HUES6 (cell line): ENCODE measurements around the gene GLB1L3.

ENCODE experiments used
- H3K27ac ChIP-seq: 2 replicates; pipeline ENCODE4 v1.7.0; 2013; ENCODE audit warnings: low read depth, mild to moderate bottlenecking, low read length, inconsistent platforms
- H3K27me3 ChIP-seq: 2 replicates; pipeline ENCODE4 v1.6.1; 2013; ENCODE audit warnings: low read length; ENCODE audit not compliant: control insufficient read depth, insufficient read depth
- H3K36me3 ChIP-seq: 2 replicates; pipeline ENCODE4 v1.6.1; 2013; ENCODE audit warnings: low read length; ENCODE audit not compliant: control insufficient read depth, insufficient read depth
- H3K4me1 ChIP-seq: 2 replicates; pipeline ENCODE4 v1.6.1; 2013; ENCODE audit warnings: low read length; ENCODE audit not compliant: control insufficient read depth, insufficient read depth
- H3K4me3 ChIP-seq: 2 replicates; pipeline ENCODE4 v1.5.1; 2013; ENCODE audit warnings: low read depth, low read length
- H3K9ac ChIP-seq: one replicate; pipeline ENCODE4 v1.6.1; 2013; ENCODE audit warnings: mild to moderate bottlenecking, low read length
- H3K9me3 ChIP-seq: 2 replicates; pipeline ENCODE4 v1.6.1; 2013; ENCODE audit warnings: low read depth, low read length; ENCODE audit not compliant: control insufficient read depth, insufficient read depth

Gene GLB1L3

GRCh38 chr11:134237557-134237922 lies 38.6 kb upstream of the GLB1L3 start:
- no peaks in the 10 kb centered on the region for H3K27me3 ChIP-seq
- no peak overlapping the region for H3K9ac ChIP-seq
- H3K4me3 ChIP-seq: no peak overlapping the region
- H3K4me1 ChIP-seq: no peaks in the 10 kb centered on the region
- H3K9me3 ChIP-seq: no peaks in the 10 kb centered on the region
- peaks cover 18% of the 10 kb centered on the region for H3K36me3 ChIP-seq
- no peak overlapping the region for H3K27ac ChIP-seq

DNA sequence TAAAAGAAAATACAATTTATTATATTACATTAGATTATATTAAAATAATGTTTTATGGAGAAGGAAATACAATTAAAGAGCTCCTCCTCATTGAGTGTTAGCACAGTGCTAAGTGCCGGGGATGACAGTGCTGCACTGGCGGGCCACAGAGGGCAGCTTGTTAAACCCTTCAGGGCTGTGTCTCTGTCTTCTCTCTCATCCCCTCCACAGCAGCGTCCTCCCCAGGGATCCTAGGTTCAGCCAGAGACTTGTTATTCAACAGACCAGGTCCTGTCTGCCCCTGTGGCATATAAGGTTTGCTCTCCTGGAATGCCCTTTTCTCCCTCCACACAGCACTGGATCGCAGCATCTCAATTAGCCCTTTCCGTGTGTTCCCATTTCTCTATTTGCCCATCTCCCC lies 37.2 kb upstream of the GLB1L3 start:
- H3K9me3 ChIP-seq: no peaks in the 10 kb centered on the region
- H3K27me3 ChIP-seq: no peaks in the 10 kb centered on the region
- H3K36me3 ChIP-seq: peaks cover 31% of the 10 kb centered on the region
- H3K4me3 ChIP-seq: no peak overlapping the region
- H3K4me1 ChIP-seq: no peaks in the 10 kb centered on the region
- no peak overlapping the region for H3K9ac ChIP-seq
- no peak overlapping the region for H3K27ac ChIP-seq

DNA sequence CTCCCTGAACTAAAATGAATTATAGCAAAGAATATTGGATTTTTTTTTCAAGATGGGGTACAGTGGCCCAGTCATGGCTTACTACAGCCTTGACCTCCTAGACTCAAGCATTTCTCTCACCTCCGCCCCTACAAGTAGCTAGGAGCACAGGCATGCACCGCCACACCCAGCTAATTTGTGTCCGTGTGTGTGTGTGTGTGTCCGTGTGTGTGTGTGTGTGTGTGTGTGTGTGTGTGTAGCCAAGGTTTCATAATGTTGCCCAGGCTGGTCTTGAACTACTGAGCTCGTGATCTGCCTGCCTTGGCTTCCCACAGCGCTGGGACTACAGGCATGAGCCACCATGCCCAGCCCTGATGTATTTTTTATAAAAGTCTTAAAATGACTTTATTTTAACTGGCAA lies 35.6 kb upstream of the GLB1L3 start:
- no peaks in the 10 kb centered on the region for H3K27me3 ChIP-seq
- peaks cover 46% of the 10 kb centered on the region for H3K36me3 ChIP-seq
- H3K4me3 ChIP-seq: no peak overlapping the region
- H3K4me1 ChIP-seq: no peaks in the 10 kb centered on the region
- H3K9me3 ChIP-seq: no peaks in the 10 kb centered on the region
- H3K9ac ChIP-seq: no peak overlapping the region
- no peak overlapping the region for H3K27ac ChIP-seq

GRCh38 chr11:134242376-134242775 lies 33.8 kb upstream of the GLB1L3 start:
- H3K4me1 ChIP-seq: no peaks in the 10 kb centered on the region
- H3K9ac ChIP-seq: no peak overlapping the region
- no peaks in the 10 kb centered on the region for H3K9me3 ChIP-seq
- no peak overlapping the region for H3K4me3 ChIP-seq
- peaks cover 62% of the 10 kb centered on the region for H3K36me3 ChIP-seq
- no peak overlapping the region for H3K27ac ChIP-seq
- H3K27me3 ChIP-seq: no peaks in the 10 kb centered on the region

GRCh38 chr11:134243913-134244312 lies 32.3 kb upstream of the GLB1L3 start:
- Histone ChIP-seq H3K27ac (no peak overlapping the region), H3K4me1 (no peaks in the 10 kb centered on the region), H3K36me3 (peaks cover 78% of the 10 kb centered on the region)

GRCh38 chr11:134244593-134244992 lies 31.6 kb upstream of the GLB1L3 start:
- Histone ChIP-seq H3K9me3 (no peaks in the 10 kb centered on the region), H3K36me3 (peaks cover 84% of the 10 kb centered on the region), H3K27ac (no peak overlapping the region), H3K9ac (no peak overlapping the region), H3K27me3 (no peaks in the 10 kb centered on the region), H3K4me3 (no peak overlapping the region), H3K4me1 (no peaks in the 10 kb centered on the region)

More at GRCh38 chr11:134243913-134244312, 32.3 kb upstream of the GLB1L3 start:
- Histone ChIP-seq H3K9me3 (no peaks in the 10 kb centered on the region), H3K9ac (no peak overlapping the region), H3K4me3 (no peak overlapping the region), H3K27me3 (no peaks in the 10 kb centered on the region)

- H3K4me3 ChIP-seq: no peak overlapping the region
- no peak overlapping the region for H3K27ac ChIP-seq
- H3K9me3 ChIP-seq: no peaks in the 10 kb centered on the region
- no peak overlapping the region for H3K9ac ChIP-seq
- no peaks in the 10 kb centered on the region for H3K4me1 ChIP-seq
- H3K36me3 ChIP-seq: peaks cover 86% of the 10 kb centered on the region
- no peaks in the 10 kb centered on the region for H3K27me3 ChIP-seq
Observed at GRCh38 chr11:134245434-134245833, 30.7 kb upstream of the GLB1L3 start.

DNA sequence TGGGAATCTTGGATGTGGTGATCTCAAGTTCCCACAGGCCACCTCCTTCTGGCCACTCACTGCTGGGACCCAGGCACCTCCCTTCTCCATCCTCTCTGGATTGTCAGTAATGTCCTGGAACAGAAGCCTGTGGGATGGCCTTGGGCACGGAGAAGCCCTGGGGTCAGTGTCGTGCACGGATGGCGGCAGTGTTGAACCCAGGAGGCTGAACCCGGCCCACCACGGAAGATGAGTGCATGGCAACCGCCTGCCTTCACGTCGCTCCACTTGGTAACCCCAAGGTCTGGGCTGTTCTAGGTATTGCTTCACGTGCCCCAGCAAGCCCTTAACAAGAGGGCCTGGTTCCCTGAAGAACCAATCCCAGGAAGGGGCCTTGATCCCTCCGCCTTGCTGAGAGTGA lies 30.1 kb upstream of the GLB1L3 start:
- H3K27me3 ChIP-seq: no peaks in the 10 kb centered on the region
- H3K4me1 ChIP-seq: no peaks in the 10 kb centered on the region
- peaks cover 90% of the 10 kb centered on the region for H3K36me3 ChIP-seq
- H3K9me3 ChIP-seq: no peaks in the 10 kb centered on the region
- no peak overlapping the region for H3K4me3 ChIP-seq
- no peak overlapping the region for H3K27ac ChIP-seq
- H3K9ac ChIP-seq: no peak overlapping the region

DNA sequence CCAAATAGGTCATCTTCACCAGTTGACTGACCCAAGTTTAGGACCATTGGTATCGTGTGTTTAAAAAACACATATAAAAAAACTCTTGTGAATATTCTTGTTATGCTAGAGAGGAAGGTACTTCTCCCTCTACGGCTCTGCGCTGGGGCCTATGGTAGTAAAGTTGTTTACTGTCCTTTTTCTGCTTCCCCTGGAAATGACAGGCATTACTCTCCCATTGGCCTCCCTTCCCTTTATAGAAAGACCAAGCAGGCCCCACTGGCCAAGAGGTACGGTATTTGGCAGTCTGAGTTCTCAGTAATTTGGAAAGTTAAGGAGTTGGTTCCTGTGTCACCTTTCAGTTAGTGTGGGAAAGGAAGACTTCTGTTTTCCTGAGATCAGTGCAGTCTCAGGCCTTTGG lies 29.5 kb upstream of the GLB1L3 start:
- Histone ChIP-seq H3K9me3 (no peaks in the 10 kb centered on the region), H3K4me1 (peaks cover 4% of the 10 kb centered on the region; the same call in 1 of the 2 replicates), H3K27ac (no peak overlapping the region), H3K36me3 (peaks cover 88% of the 10 kb centered on the region), H3K4me3 (no peak overlapping the region), H3K9ac (no peak overlapping the region), H3K27me3 (no peaks in the 10 kb centered on the region)

DNA sequence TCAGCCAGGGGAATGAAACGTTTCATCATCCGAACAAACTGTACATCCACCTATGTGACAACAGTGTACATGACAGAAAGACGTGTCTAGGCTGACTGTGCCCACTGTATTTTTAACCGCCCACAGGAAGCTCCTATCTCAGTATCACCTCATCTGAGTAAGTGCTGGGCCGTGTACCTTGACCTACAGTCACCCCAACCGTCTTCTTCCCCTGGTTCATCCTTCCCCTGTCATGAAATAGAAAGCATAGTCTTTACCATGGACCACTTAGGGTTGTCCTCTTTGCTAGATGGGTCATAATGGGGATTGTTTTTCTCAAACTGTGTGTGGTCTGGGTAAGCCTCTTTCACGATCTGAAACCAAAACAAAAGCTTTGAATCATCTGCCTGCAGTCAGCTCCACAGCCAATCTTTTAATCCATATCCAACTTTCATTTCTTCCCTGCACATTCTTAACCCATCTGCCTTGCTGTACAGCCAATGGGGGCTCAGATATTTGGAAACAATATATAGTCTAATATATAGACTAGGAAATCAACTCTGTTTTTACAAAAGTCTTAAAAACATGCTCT lies 27.2 kb upstream of the GLB1L3 start:
- no peak overlapping the region for H3K27ac ChIP-seq
- H3K36me3 ChIP-seq: peaks cover 72% of the 10 kb centered on the region
- peaks cover 6% of the 10 kb centered on the region; the same call in 1 of the 2 replicates for H3K4me1 ChIP-seq
- H3K4me3 ChIP-seq: no peak overlapping the region
- H3K9me3 ChIP-seq: no peaks in the 10 kb centered on the region
- no peaks in the 10 kb centered on the region for H3K27me3 ChIP-seq
- H3K9ac ChIP-seq: no peak overlapping the region

GRCh38 chr11:134250246-134250645 lies 25.9 kb upstream of the GLB1L3 start:
- Histone ChIP-seq H3K9me3 (no peaks in the 10 kb centered on the region), H3K27me3 (no peaks in the 10 kb centered on the region), H3K4me3 (no peak overlapping the region), H3K27ac (no peak overlapping the region), H3K36me3 (peaks cover 59% of the 10 kb centered on the region), H3K4me1 (peaks cover 12% of the 10 kb centered on the region; the same call in 1 of the 2 replicates), H3K9ac (no peak overlapping the region)

DNA sequence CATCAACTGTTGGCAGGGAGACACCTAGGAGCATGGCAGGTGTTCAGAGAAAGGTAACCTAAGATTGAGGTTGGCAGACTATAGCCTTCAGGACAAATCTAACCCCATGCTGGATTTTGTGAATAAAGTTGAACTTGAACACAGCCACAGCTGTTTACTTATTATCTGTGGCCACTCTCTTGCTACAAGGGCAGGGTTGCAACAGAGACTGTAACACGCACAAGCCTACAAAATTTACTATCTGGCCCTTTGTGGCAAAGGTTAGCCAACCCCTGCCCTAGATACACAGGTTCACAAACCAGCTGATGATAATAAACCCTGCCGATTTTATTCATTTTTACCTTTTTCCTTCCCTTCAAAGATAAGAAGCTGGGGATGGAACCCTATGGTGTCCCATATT lies 25.5 kb upstream of the GLB1L3 start:
- Histone ChIP-seq H3K27ac (no peak overlapping the region), H3K27me3 (no peaks in the 10 kb centered on the region), H3K36me3 (peaks cover 57% of the 10 kb centered on the region), H3K4me3 (no peak overlapping the region), H3K4me1 (peaks cover 12% of the 10 kb centered on the region; the same call in 1 of the 2 replicates), H3K9ac (no peak overlapping the region), H3K9me3 (no peaks in the 10 kb centered on the region)
